Tibial nerve (tissue), 3 donors: ENCODE results near the gene CES1.

Source experiments
- POLR2A ChIP-seq, 2 donors: fragments of 450-650 bp; IDR thresholded peaks; one replicate each; pipeline ENCODE4 v1.6.1; 2017; ENCODE audit warnings: antibody characterized with exemption in 2 of 2, mild to moderate bottlenecking in 2 of 2, moderate library complexity in 2 of 2
- TF ChIP-seq, protein P1 (sequence below), 5 experiments: fragments of 200-600 bp in 3 of 5; fragments of 450-650 bp in 2 of 5; sonication (generic) in 3 of 5; IDR thresholded peaks; one replicate each; pipeline ENCODE4 v1.5.1; 2016 to 2019; ENCODE audit warnings: antibody characterized with exemption in 5 of 5, mild to moderate bottlenecking in 3 of 5, moderate library complexity in 2 of 5

DNA sequence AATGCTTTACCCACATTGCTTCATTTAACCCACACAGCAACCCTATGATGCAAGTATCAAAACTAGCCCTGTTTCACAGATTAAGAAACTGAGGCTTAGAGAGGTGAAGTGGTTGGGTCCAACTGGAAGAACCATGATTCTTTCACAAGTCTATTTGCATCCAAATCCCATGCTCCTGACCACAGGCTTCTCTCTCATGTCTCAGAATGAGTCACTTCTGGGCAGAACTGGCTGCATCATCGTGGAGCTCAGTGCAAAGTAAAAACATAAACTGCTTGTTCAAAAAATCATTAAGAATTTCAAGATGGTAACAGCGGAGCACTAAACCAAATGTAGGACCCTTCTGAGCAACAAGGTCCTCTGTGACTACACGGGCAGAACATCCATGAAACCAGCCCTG, 20.2 kb upstream of the CES1 start:
- TF ChIP-seq, protein P1, sequence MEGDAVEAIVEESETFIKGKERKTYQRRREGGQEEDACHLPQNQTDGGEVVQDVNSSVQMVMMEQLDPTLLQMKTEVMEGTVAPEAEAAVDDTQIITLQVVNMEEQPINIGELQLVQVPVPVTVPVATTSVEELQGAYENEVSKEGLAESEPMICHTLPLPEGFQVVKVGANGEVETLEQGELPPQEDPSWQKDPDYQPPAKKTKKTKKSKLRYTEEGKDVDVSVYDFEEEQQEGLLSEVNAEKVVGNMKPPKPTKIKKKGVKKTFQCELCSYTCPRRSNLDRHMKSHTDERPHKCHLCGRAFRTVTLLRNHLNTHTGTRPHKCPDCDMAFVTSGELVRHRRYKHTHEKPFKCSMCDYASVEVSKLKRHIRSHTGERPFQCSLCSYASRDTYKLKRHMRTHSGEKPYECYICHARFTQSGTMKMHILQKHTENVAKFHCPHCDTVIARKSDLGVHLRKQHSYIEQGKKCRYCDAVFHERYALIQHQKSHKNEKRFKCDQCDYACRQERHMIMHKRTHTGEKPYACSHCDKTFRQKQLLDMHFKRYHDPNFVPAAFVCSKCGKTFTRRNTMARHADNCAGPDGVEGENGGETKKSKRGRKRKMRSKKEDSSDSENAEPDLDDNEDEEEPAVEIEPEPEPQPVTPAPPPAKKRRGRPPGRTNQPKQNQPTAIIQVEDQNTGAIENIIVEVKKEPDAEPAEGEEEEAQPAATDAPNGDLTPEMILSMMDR (IDR thresholded peaks at IDR 0.05) = no peak
- no peak for TF ChIP-seq POLR2A (IDR thresholded peaks at IDR 0.05)
